Thymus (tissue), 11 donors: Measurements from ENCODE around the gene NUSAP1. TPM values are rescaled to one million over a fixed set of nuclear protein-coding genes. Genes with fewer than 3 reads are reported as not detected.
"Not testable (repeated sequence)": the region's sequence is repeated elsewhere in the genome, so short reads cannot be mapped to it uniquely, and the experiment has no call there.

Experiments used
- DNase-seq, 9 donors: peaks; one replicate each; pipeline ENCODE4 v3.0.0-alpha.2; 2013; ENCODE audit warnings: low spot score in 9 of 9, low read depth in 6 of 9, missing footprints in 1 of 9
- H3K27ac ChIP-seq, 2 donors: one replicate each; pipeline ENCODE4 v1.5.1; 2013; ENCODE audit warnings: control low read depth in 1 of 2, low read depth in 1 of 2, low read length in 1 of 2, mild to moderate bottlenecking in 1 of 2, moderate library complexity in 1 of 2
- H3K27me3 ChIP-seq, 2 donors: one replicate each; pipeline ENCODE4 v1.5.1; 2013; ENCODE audit warnings: low read length in 1 of 2; ENCODE audit not compliant: control insufficient read depth in 2 of 2, insufficient read depth in 1 of 2
- H3K36me3 ChIP-seq, 2 donors: one replicate each; pipeline ENCODE4 v1.5.1; 2013; ENCODE audit warnings: low read length in 1 of 2, mild to moderate bottlenecking in 1 of 2, moderate library complexity in 1 of 2; ENCODE audit not compliant: control insufficient read depth in 2 of 2, insufficient read depth in 2 of 2
- H3K4me1 ChIP-seq, 2 donors: one replicate each; pipeline ENCODE4 v1.5.1; 2013; ENCODE audit warnings: low read length in 2 of 2; ENCODE audit not compliant: control insufficient read depth in 2 of 2, insufficient read depth in 2 of 2
- H3K4me3 ChIP-seq, 2 donors: one replicate each; pipeline ENCODE4 v1.5.1; 2013; ENCODE audit warnings: low read length in 2 of 2, control low read depth in 1 of 2, mild to moderate bottlenecking in 1 of 2
- H3K9me3 ChIP-seq, 2 donors: one replicate each; pipeline ENCODE4 v1.5.1; 2013; ENCODE audit warnings: low read length in 1 of 2, mild to moderate bottlenecking in 1 of 2; ENCODE audit not compliant: control insufficient read depth in 2 of 2, insufficient read depth in 1 of 2
- WGBS: extraction: QIAGEN DNeasy Blood & Tissue Kit; methylation state at CpG from one replicate; pipeline ENCODE4 v1.1.7; 2013; 5-methylcytosine and 5-hydroxymethylcytosine counted together
- polyA plus RNA-seq: library from polyadenylated mRNA; stranded (reverse); fragments of 200-250 nt; gene quantifications from one replicate; pipeline ENCODE4 v1.2.3, GENCODE V29; 2013
- total RNA-seq: library from RNA; stranded (reverse); fragments of 120-200 nt; gene quantifications from one replicate; pipeline ENCODE4 v1.2.4, GENCODE V29; 2013
- donor health status: healthy.

Gene NUSAP1
- total and polyA plus RNA-seq, 2 donors: 14.0 to 152 TPM

DNA sequence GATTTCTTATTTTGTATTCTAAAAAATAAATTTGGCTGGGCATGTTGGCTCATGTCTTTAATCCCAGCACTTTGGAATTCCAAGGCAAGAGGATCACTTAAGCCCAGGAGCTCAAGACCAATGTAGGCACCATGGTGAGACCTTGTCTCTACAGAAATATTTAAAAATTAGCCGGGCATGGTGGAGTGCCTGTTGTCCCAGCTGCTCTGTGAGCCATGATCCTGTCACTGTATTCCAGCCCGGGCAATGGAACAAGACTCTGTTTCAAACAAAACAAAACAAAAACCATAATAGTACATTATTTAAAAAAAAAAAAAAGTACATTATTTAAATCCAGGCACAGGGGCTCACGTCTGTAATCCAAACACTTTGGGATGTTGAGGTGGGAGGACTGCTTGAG, 78.8 kb downstream of the NUSAP1 start:
- Histone ChIP-seq H3K27ac (no peak overlapping the region), H3K4me1 (peaks cover 2 to 6% of the 10 kb centered on the region in 2 donors), H3K36me3 (no peaks in the 10 kb centered on the region), H3K4me3 (no peak overlapping the region), H3K9me3 (no peaks in the 10 kb centered on the region), H3K27me3 (no peaks in the 10 kb centered on the region)
- no peak for DNase-seq
- WGBS: 96% methylated on average over 3 of the region's 3 CpGs

DNA sequence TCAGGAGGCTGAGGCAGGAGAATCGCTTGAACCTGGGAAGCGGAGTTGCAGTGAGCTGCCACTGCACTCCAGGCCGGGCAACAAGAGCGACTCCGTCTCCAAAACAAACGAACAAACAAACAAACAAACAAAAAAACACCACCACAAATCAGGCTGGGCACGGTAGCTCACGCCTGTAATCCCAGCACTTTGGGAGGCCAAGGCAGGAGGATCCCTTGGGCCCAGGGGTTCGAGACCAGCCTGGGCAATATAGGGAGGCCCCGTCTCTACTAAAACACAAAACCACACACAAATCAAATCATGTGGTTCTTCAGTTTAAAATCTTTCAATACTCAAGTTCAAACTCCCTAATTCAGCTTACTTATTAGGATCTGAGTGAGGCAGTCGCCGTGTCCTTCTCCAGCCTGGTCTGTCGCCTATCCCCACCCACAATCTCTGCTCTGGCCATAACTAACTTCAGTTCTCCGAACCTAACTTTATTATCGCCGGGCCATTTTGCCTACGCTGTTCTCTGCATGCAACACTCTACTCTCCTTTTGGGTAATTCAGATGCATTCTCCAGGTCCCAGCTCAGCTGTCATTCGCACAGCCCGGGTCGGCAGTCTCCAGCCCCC, 83.6 kb downstream of the NUSAP1 start:
- Histone ChIP-seq H3K27ac (peak overlapping the region; percentile 79 to 92), H3K9me3 (no peaks in the 10 kb centered on the region), H3K27me3 (no peaks in the 10 kb centered on the region), H3K36me3 (no peaks in the 10 kb centered on the region), H3K4me1 (peaks cover 9 to 18% of the 10 kb centered on the region in 2 donors), H3K4me3 (peak overlapping the region; percentile 68 to 98)
- DNase-seq: peak in 1 of 9 donors; percentile 23
- WGBS: 37% methylated on average over 20 of the region's 20 CpGs

DNA sequence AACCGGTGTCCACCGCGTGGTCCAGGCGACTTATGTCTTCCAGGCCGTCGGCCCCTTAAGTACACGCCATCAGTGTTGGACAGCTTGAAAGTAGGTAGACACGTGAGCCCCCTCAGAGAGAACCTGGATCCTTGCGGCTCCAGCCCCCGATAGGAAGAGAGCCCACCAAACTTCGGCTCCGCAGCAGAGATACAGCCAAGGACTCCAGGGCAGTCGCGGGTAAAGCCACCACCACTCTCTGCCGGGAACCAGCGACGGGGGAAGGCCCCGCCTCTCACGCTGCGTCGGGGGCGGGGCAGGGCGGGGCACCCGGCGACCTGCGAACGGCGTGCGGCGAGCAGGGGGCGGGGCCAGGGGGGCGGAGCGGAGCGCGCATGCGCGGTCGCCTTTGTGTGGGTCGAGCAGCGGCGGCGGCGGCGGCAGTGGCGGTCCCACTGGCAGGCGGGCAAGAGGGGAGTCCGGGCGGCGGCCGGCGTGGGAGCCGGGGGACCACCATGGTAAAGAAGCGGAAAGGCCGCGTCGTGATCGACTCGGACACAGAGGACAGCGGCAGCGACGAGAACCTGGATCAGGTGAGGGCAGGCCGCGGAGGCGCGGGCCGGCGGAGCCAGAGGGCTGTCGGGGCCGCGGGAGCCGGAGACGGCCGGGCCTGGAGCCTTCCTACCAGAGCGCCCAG, 84.2 kb downstream of the NUSAP1 start, which contains the start of gene RTF1:
Gene RTF1 (plus strand): TSS at position 354 of the 676 bp plus-strand sequence. CDS start 21 bp downstream, at position 375.
- Histone ChIP-seq H3K4me3 (peak within 1 kb of the TSS; percentile 80 to 98), H3K27me3 (no peaks in the 10 kb centered on the region), H3K4me1 (peaks cover 9 to 18% of the 10 kb centered on the region in 2 donors), H3K9me3 (no peaks in the 10 kb centered on the region), H3K27ac (peak within 1 kb of the TSS; percentile 79 to 92), H3K36me3 (no peaks in the 10 kb centered on the region)
- peak; percentile 67 to 96 (median 88) for DNase-seq
- under 1% methylated on average over 74 of the region's 74 CpGs for WGBS

- DNase-seq: peak in 4 of 9 donors; percentile 12 to 39 (median 12)
- 2% methylated on average over 37 of the region's 37 CpGs for WGBS
- Histone ChIP-seq H3K9me3 (no peaks in the 10 kb centered on the region), H3K4me1 (peaks cover 9 to 18% of the 10 kb centered on the region in 2 donors), H3K36me3 (no peaks in the 10 kb centered on the region), H3K27me3 (no peaks in the 10 kb centered on the region), H3K4me3 (peak overlapping the region; percentile 80 to 98), H3K27ac (peak overlapping the region; percentile 50 to 85)
These were observed 84.9 kb downstream of the NUSAP1 start for GRCh38 chr15:41417418-41418195.

- Histone ChIP-seq H3K27ac (no peak overlapping the region), H3K4me1 (peaks cover 0 to 2% of the 10 kb centered on the region in 2 donors), H3K27me3 (no peaks in the 10 kb centered on the region), H3K9me3 (no peaks in the 10 kb centered on the region), H3K4me3 (no peak overlapping the region), H3K36me3 (no peaks in the 10 kb centered on the region)
- WGBS: 97% methylated on average over 7 of the region's 7 CpGs
- no peak for DNase-seq
These were observed 91.4 kb downstream of the NUSAP1 start for GRCh38 chr15:41423979-41424659.

GRCh38 chr15:41424809-41425208, 92.1 kb downstream of the NUSAP1 start:
- no peak for DNase-seq
- Histone ChIP-seq H3K27ac (no peak overlapping the region), H3K9me3 (no peaks in the 10 kb centered on the region), H3K4me3 (no peak overlapping the region), H3K36me3 (no peaks in the 10 kb centered on the region), H3K4me1 (peaks cover 0 to 2% of the 10 kb centered on the region in 2 donors), H3K27me3 (no peaks in the 10 kb centered on the region)
- 98% methylated on average over 14 of the region's 14 CpGs for WGBS

DNA sequence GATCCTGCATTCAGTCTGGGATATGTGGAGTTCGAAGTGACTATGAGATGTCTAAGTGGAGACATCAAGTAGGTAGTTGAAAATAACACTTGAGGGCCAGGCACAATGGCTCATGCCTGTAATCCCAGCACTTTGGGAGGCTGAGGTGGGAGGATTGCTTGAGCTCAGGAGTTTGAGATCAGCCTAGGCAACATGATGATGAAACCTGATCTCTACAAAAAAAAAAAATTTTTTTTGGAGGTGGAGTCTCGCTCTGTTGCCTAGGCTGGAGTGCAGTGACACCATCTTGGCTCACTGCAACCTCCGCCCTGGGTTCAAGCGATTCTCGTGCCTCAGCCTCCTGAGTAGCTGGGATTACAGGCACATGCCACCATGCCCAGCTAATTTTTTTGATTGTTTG, 93.2 kb downstream of the NUSAP1 start:
- not testable (repeated sequence) for H3K27me3 ChIP-seq, H3K4me1 ChIP-seq, DNase-seq, H3K4me3 ChIP-seq, H3K9me3 ChIP-seq, H3K36me3 ChIP-seq, H3K27ac ChIP-seq
- 99% methylated on average over 5 of the region's 5 CpGs for WGBS

DNA sequence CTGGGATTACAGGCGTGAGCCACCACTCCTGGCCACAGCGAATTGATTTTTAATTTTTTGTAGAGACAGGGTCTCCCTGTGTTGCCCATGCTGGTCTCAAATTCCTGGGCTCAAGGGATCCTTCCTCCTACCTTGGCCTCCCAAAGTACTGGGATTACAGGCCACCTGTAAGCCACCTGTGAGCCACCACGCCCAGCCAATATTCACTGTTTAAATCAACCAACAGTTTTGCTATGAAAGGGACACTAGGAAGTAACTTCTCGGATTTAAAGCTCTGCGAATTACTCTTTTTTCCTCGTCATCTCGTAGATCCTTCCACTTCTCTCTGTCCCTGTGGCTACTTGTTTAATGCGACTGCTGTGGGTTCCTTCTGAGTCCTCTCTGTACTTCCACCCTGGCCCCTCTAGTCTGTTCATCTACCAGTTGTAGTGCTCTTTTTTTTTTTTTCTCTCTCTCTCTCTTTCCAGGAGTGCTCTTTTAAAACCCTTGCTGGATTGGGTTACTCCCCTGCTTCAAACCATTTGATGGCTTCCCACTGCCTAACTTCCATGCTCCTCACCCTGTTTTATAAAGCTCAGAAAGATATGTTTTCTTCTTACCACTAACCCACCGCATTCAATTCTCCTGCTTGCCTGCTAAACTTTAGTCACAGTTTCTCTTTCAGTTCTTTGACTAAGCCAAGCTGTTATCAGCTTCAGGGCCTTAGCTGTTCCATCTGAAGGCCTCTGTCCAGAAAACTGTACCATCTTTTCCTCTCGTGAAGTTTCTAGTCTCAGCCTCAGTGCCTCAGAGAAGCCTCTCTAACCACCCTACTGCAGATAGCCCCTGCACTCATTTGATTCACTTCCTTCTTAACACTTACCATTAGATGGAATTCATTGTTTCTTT, 96.6 kb downstream of the NUSAP1 start:
- no peak for DNase-seq
- Histone ChIP-seq H3K36me3 (peaks cover 4 to 6% of the 10 kb centered on the region in 2 donors), H3K4me1 (no peaks in the 10 kb centered on the region), H3K4me3 (no peak overlapping the region), H3K27ac (no peak overlapping the region), H3K9me3 (no peaks in the 10 kb centered on the region), H3K27me3 (no peaks in the 10 kb centered on the region)
- 95% methylated on average over 10 of the region's 10 CpGs for WGBS
